Anterior cingulate cortex (tissue), 58 donors: ENCODE results near the gene MEIS3.
"Not testable (repeated sequence)": the region's sequence is repeated elsewhere in the genome, so short reads cannot be mapped to it uniquely, and the experiment has no call there.

Experiments used
- DNase-seq, 58 donors: peaks; one replicate each; lab custom pipeline; 2025; lab: John Stamatoyannopoulos, UW

The MEIS3 gene

DNA sequence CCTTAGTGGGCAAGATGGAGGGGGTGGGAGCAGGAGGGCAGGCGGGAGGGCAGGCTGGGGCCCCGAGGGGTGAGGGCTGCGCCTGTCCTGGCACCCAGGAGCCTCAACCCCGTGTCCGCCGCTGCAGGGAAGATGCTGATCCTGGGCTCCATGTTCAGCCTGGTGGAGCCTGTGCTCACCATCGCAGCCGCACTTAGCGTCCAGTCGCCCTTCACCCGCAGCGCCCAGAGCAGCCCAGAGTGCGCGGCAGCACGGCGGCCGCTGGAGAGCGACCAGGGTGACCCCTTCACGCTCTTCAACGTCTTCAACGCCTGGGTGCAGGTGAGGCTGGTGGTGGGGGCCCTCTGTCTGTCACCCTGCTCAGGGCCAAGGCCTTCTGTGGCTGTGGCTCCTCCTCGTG is 46.7 kb downstream of the MEIS3 start:
- DNase-seq: no peak

- DNase-seq: no peak
Measured at GRCh38 chr19:47371261-47371660, 48.1 kb downstream of the MEIS3 start.

DNA sequence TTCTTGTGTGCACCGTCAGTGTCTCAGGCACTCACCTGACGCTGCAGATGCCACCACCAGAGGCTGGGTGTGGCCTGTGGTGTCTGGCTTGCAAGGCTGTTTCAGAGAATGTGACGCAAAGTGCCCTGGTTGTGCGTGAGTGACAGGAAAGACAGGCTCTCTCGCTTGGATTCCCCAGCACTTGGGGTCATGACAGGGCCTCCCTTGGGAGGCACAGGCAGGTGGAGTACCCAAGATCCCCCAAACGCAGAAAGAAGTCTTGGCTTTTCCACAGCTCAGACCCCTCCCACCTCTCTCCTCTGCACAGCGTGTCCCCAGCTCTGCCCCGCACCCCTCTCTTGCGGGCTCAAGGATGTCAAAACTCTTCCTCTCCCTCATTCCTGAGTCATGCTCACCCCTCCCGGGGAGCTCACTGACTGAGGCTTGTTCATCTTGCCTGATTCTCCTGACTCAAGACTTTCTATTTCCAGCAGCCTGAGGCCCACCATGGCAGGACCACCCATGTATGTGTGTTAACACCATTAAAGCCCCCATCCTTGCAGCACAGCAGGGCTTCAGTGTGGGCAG is 49.2 kb downstream of the MEIS3 start:
- DNase-seq: peak in 26 of 58 donors; percentile 2 to 54 (median 26)

- not testable (repeated sequence) for DNase-seq
Measured at GRCh38 chr19:47365455-47365854, 53.9 kb downstream of the MEIS3 start.

DNA sequence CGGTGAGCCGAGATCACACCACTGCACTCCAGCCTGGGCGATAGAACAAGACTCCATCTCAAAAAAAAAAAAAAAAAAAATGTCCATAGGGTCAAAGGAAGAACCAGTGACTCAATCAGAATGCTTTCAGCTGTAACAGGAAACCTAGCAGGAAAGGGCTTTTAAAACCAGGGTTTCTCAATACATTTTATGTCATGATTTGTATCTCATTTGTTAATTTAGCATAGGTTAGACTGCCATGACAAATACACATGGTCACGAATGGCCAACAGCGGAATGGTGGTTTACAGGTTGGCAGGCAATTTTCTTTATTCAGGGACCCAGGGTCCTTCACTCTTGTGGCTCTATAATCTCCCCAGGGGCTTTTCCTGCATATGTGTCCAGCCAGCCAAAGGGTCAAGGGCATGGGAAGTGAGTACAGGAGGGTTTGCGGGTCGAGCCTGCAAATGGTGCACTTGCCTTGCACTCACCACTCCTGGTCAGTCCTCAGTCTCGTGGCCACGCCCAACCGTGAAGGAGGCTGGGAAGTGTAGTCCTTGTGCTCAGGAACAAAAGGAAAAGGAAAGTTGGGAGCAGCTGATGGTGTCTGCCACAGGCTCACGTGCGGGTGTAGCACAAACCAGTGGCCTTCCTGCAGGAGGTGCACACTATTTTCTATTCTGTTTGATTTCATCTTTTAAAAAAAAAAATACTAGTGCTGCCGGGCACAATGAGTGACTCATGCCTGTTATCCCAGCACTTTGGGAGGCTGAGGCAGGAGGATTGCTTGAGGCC is 55.4 kb downstream of the MEIS3 start:
- DNase-seq: no peak

DNA sequence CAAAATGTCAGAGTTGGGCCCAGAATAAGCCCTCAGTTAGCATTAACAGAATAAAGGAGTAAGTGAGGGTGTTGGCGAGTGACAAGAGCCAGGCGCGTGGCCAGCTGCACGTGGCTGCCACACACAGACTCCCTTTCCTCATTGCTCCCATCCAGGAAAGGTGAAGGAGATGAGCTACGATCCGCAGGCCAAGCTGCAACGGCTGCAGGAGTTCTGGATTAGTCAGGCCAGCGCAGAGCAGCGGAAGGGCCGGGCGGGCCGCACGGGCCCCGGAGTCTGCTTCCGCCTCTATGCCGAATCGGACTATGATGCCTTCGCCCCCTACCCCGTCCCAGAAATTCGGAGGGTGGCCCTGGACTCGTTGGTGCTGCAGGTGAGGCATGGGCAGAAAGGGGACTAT is 57.0 kb downstream of the MEIS3 start:
- DNase-seq: no peak

GRCh38 chr19:47358936-47359335 is 60.4 kb downstream of the MEIS3 start:
- no peak for DNase-seq

DNA sequence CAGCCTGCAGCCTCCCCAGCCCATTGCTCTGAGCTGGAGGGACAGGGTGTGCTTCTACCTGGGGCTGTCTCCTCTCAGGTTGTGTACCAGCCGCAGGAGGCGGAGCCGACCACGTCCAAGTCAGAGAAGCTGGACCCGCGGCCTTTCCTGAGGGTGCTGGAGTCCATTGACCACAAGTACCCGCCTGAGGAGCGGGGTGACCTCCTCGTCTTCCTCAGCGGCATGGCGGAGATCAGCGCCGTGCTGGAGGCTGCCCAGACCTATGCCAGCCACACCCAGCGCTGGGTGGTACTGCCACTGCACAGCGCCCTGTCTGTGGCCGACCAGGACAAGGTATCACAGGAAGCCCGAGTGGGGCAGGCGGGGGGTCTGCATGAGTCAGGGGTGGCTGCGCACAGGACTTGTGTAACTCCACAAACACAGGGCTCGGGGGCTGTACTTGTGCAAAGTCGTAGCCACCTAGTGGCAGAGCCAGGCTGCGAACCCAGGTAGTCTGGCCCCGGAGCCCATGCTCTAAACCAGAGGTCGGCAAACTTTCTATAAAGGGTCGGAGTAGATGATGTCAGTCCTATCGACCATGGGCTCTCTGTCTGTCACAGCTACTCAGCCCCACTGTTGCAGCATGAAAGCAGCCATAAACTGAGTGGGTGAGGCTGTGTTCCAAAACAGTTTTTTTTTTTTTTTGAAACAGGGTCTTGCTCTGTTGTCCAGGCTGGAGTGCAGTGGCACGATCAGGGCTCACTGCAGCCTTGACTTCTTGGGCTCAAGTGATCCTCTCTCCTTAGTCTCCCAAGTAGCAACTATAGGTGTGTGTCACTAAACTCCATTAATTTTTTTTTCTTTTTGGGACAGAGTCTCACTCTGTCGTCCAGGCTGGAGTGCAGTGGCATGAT is 61.3 kb downstream of the MEIS3 start:
- no peak for DNase-seq

DNA sequence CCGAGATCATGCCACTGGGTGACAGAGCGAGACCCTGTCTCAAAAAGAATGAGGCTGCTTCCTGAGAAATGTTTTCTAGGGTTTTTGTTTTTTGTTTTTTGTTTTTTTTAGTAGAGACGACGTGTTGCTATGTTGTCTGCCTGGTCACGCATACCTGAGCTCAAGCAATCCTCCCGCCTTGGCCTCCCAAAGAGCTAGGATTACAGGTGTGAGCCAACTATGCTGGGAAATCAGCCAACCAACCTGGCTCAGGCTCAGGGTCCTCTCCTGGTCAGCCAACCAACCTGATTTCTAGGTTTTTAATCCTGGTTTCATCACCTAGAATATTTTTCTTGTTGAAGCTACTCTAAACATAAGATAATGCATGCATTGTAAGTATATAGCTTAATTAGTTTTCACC is 62.4 kb downstream of the MEIS3 start:
- DNase-seq: no peak

DNA sequence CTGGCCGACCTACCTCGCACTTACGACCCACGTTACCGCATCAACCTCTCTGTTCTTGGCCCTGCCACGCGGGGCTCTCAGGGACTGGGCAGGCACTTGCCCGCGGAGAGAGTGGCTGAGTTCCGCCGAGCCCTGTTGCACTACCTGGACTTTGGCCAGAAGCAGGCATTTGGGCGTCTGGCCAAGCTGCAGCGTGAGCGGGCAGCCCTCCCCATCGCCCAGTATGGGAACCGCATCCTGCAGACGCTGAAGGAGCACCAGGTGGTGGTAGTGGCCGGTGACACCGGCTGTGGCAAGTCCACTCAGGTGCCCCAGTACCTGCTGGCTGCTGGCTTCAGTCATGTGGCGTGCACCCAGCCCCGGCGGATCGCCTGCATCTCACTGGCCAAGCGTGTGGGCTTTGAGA is 66.0 kb downstream of the MEIS3 start:
- peak in 1 of 58 donors; percentile 29 for DNase-seq
